ENCODE measurements around the gene CAP2. TPM values are rescaled to one million over a fixed set of nuclear protein-coding genes. Genes with fewer than 3 reads are reported as not detected.

Gene CAP2
- total RNA-seq, 3 donors from 2014 or later, result 2.2 to 56.1 (median 3.4) TPM

- Histone ChIP-seq H3K4me1 (ENCODE audit: low read depth) (no peaks in the 10 kb centered on the region), H3K4me3 (no peak overlapping the region), H3K9me3 (no peaks in the 10 kb centered on the region), H3K36me3 (ENCODE audit: low read depth) (no peaks in the 10 kb centered on the region)
- DNase-seq (no peak), ATAC-seq (no peak)
- TF ChIP-seq CTCF (IDR thresholded peaks at IDR 0.05), result no peak
- intact Hi-C loops (cut with DNase I, micrococcal nuclease), result no loop called here
Observed at GRCh38 chr6:17483391-17484016, 90.1 kb downstream of the CAP2 start.

GRCh38 chr6:17484201-17484849 lies 90.9 kb downstream of the CAP2 start:
- no peak for ATAC-seq
- Histone ChIP-seq H3K36me3 (ENCODE audit: low read depth) (no peaks in the 10 kb centered on the region), H3K4me1 (ENCODE audit: low read depth) (no peaks in the 10 kb centered on the region), H3K4me3 (no peak overlapping the region), H3K9me3 (no peaks in the 10 kb centered on the region)
- intact Hi-C loops (cut with DNase I, micrococcal nuclease), result no loop called here
- DNase-seq, result no peak
- no peak for TF ChIP-seq CTCF (IDR thresholded peaks at IDR 0.05)

DNA sequence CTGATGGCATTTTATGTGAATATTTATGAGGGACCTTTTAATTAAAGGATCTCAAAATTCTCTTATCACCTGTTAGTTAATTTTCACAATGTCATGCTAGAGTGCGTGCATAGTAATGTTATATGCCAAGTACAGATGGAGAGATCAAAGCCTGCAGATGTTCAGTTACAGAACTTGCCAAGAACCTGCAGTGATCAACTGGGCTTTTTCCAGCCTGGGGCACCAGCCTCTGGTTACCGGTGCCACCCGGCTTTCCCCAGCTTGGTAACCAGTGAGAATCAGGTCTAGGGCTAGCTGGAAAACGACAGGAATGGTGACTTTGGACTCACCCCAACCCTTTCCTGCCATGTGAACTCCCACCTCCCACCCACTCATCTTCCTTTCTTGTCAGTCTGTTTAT lies 91.8 kb downstream of the CAP2 start:
- H3K4me1 ChIP-seq (ENCODE audit: low read depth), result no peaks in the 10 kb centered on the region
- no peak for TF ChIP-seq CTCF (IDR thresholded peaks at IDR 0.05)
- DNase-seq (no peak), ATAC-seq (no peak)
- intact Hi-C loops (cut with DNase I, micrococcal nuclease), result no loop called here
- H3K9me3 ChIP-seq, result no peaks in the 10 kb centered on the region
- no peak overlapping the region for H3K4me3 ChIP-seq
- H3K36me3 ChIP-seq (ENCODE audit: low read depth), result no peaks in the 10 kb centered on the region

- no peak for TF ChIP-seq CTCF (IDR thresholded peaks at IDR 0.05)
- ATAC-seq (no peak), DNase-seq (no peak)
- H3K4me3 ChIP-seq, result no peak overlapping the region
- intact Hi-C loops (cut with DNase I, micrococcal nuclease), result no loop called here
- H3K9me3 ChIP-seq, result no peaks in the 10 kb centered on the region
- no peaks in the 10 kb centered on the region for H3K36me3 ChIP-seq (ENCODE audit: low read depth)
- no peaks in the 10 kb centered on the region for H3K4me1 ChIP-seq (ENCODE audit: low read depth)
Observed at GRCh38 chr6:17485946-17486345, 92.6 kb downstream of the CAP2 start.

DNA sequence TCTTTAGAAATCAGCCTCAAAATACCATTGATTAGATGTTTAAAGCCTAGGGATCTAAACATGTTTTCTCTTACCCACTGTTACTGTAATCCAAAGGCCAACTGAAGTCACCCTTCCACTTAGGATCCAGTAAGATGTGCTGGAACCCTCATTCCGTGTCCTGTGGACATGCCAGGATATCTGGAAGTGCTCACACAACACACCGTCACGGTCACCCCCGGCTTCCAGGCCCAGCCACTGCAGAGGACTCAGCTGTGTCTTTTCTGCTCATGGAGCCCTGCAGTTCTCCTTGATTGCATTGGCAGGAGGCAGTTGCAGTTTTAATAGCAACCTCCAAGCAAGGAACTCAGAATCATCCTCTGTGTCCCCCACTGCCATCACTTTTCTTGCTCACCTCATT lies 93.3 kb downstream of the CAP2 start:
- no peak for ATAC-seq

More for the DNA sequence above, 93.3 kb downstream of the CAP2 start:
- no peak for DNase-seq
- no peak overlapping the region for H3K4me3 ChIP-seq
- intact Hi-C loops (cut with DNase I, micrococcal nuclease), result no loop called here
- H3K36me3 ChIP-seq (ENCODE audit: low read depth), result no peaks in the 10 kb centered on the region
- no peak for TF ChIP-seq CTCF (IDR thresholded peaks at IDR 0.05)
- H3K9me3 ChIP-seq, result no peaks in the 10 kb centered on the region
- H3K4me1 ChIP-seq (ENCODE audit: low read depth), result peaks cover 4% of the 10 kb centered on the region
